Measurements from ENCODE around the gene FAM20B.
"Not testable (repeated sequence)": the region's sequence is repeated elsewhere in the genome, so short reads cannot be mapped to it uniquely, and the experiment has no call there.

Gene FAM20B

GRCh38 chr1:179025125-179025974 is at the start of gene FAM20B:
Gene FAM20B, plus strand, starts transcription at chr1:179025894. Its CDS starts 17,954 bp downstream, at chr1:179043848.
- no peak for TF ChIP-seq JUND (IDR thresholded peaks at IDR 0.05; ENCODE audit: low read depth)
- peak; percentile 97 to 98 for DNase-seq (ENCODE audit: low read depth in 1 of 2, low spot score in 1 of 2)
- in situ Hi-C loops (cut with HindIII; ENCODE audit: low pct_unique_long_range_greater_than_20kb, low sequenced_read_pairs): no loop called here

- in situ Hi-C loops (cut with HindIII; ENCODE audit: low pct_unique_long_range_greater_than_20kb, low sequenced_read_pairs): no loop called here
- no peak for TF ChIP-seq JUND (IDR thresholded peaks at IDR 0.05; ENCODE audit: low read depth)
- DNase-seq (ENCODE audit: low read depth in 1 of 2, low spot score in 1 of 2): no peak
Measured at GRCh38 chr1:178976541-178976940, 49.2 kb upstream of the FAM20B start.

GRCh38 chr1:178986204-178986603 is 39.5 kb upstream of the FAM20B start:
- in situ Hi-C loops (cut with HindIII; ENCODE audit: low pct_unique_long_range_greater_than_20kb, low sequenced_read_pairs): no loop called here
- no peak for TF ChIP-seq JUND (IDR thresholded peaks at IDR 0.05; ENCODE audit: low read depth)
- no peak for DNase-seq (ENCODE audit: low read depth in 1 of 2, low spot score in 1 of 2)

- in situ Hi-C loops (cut with HindIII; ENCODE audit: low pct_unique_long_range_greater_than_20kb, low sequenced_read_pairs); DNase-seq (ENCODE audit: low read depth in 1 of 2, low spot score in 1 of 2): not testable (repeated sequence)
Measured at GRCh38 chr1:178988198-178988597, 37.5 kb upstream of the FAM20B start.

GRCh38 chr1:178993559-178993958 is 32.1 kb upstream of the FAM20B start:
- no peak for TF ChIP-seq JUND (IDR thresholded peaks at IDR 0.05; ENCODE audit: low read depth)
- no peak for DNase-seq (ENCODE audit: low read depth in 1 of 2, low spot score in 1 of 2)
- in situ Hi-C loops (cut with HindIII; ENCODE audit: low pct_unique_long_range_greater_than_20kb, low sequenced_read_pairs): no loop called here

GRCh38 chr1:178997428-178997827 is 28.3 kb upstream of the FAM20B start:
- TF ChIP-seq JUND (IDR thresholded peaks at IDR 0.05; ENCODE audit: low read depth): no peak
- in situ Hi-C loops (cut with HindIII; ENCODE audit: low pct_unique_long_range_greater_than_20kb, low sequenced_read_pairs): no loop called here
- DNase-seq (ENCODE audit: low read depth in 1 of 2, low spot score in 1 of 2): no peak

GRCh38 chr1:178998295-178998694 is 27.4 kb upstream of the FAM20B start:
- in situ Hi-C loops (cut with HindIII; ENCODE audit: low pct_unique_long_range_greater_than_20kb, low sequenced_read_pairs): no loop called here
- DNase-seq (ENCODE audit: low read depth in 1 of 2, low spot score in 1 of 2): no peak
- no peak for TF ChIP-seq JUND (IDR thresholded peaks at IDR 0.05; ENCODE audit: low read depth)

GRCh38 chr1:178999061-178999460 is 26.6 kb upstream of the FAM20B start:
- no peak for TF ChIP-seq JUND (IDR thresholded peaks at IDR 0.05; ENCODE audit: low read depth)
- in situ Hi-C loops (cut with HindIII; ENCODE audit: low pct_unique_long_range_greater_than_20kb, low sequenced_read_pairs): no loop called here
- no peak for DNase-seq (ENCODE audit: low read depth in 1 of 2, low spot score in 1 of 2)

- in situ Hi-C loops (cut with HindIII; ENCODE audit: low pct_unique_long_range_greater_than_20kb, low sequenced_read_pairs): no loop called here
- no peak for DNase-seq (ENCODE audit: low read depth in 1 of 2, low spot score in 1 of 2)
- TF ChIP-seq JUND (IDR thresholded peaks at IDR 0.05; ENCODE audit: low read depth): no peak
Measured at GRCh38 chr1:179001451-179001850, 24.2 kb upstream of the FAM20B start.

- in situ Hi-C loops (cut with HindIII; ENCODE audit: low pct_unique_long_range_greater_than_20kb, low sequenced_read_pairs); DNase-seq (ENCODE audit: low read depth in 1 of 2, low spot score in 1 of 2): not testable (repeated sequence)
Measured at GRCh38 chr1:179002064-179002463, 23.6 kb upstream of the FAM20B start.

GRCh38 chr1:179002552-179003345 is 22.9 kb upstream of the FAM20B start:
- TF ChIP-seq JUND (IDR thresholded peaks at IDR 0.05; ENCODE audit: low read depth): no peak
- in situ Hi-C loops (cut with HindIII; ENCODE audit: low pct_unique_long_range_greater_than_20kb, low sequenced_read_pairs): no loop called here
- peak in 1 of 2 experiments; percentile 75 for DNase-seq (ENCODE audit: low read depth in 1 of 2, low spot score in 1 of 2)

- in situ Hi-C loops (cut with HindIII; ENCODE audit: low pct_unique_long_range_greater_than_20kb, low sequenced_read_pairs): no loop called here
Measured at GRCh38 chr1:179003512-179004066, 22.1 kb upstream of the FAM20B start.

GRCh38 chr1:179007233-179007632 is 18.5 kb upstream of the FAM20B start:
- no peak for TF ChIP-seq JUND (IDR thresholded peaks at IDR 0.05; ENCODE audit: low read depth)
- no peak for DNase-seq (ENCODE audit: low read depth in 1 of 2, low spot score in 1 of 2)
- in situ Hi-C loops (cut with HindIII; ENCODE audit: low pct_unique_long_range_greater_than_20kb, low sequenced_read_pairs): no loop called here

More at GRCh38 chr1:179003512-179004066, 22.1 kb upstream of the FAM20B start:
- peak in 1 of 2 experiments; percentile 34 for DNase-seq (ENCODE audit: low read depth in 1 of 2, low spot score in 1 of 2)
- no peak for TF ChIP-seq JUND (IDR thresholded peaks at IDR 0.05; ENCODE audit: low read depth)

All from T47D (cell line).